OCI-LY7 (cell line): ENCODE results near the gene ZFHX3. TPM values are rescaled to one million over a fixed set of nuclear protein-coding genes. Genes with fewer than 3 reads are reported as not detected.

Experiments used
- BruUV-seq: library from RNA; stranded (reverse); fragments of 400-500 nt; replicated peaks from 2 replicates; lab custom pipeline; 2021; lab: Mats Ljungman, UMichigan
- CTCF ChIA-PET: fragments of 300-600 bp; sonication (Branson Sonifier 250); formaldehyde crosslinking; loops from one replicate; lab custom pipeline; 2022; ENCODE audit warnings: antibody characterized with exemption; ENCODE audit not compliant: unreplicated experiment; lab: Charles Lee
- POLR2A ChIA-PET: fragments of 300-600 bp; sonication (Branson Sonifier 250); formaldehyde crosslinking; loops from one replicate; lab custom pipeline; 2022; ENCODE audit warnings: antibody characterized with exemption; lab: Charles Lee
- DNase-seq: peaks from one replicate; pipeline ENCODE4 v3.0.0-alpha.2; 2015; ENCODE audit warnings: low spot score
- H2AFZ ChIP-seq: fragments of 200-600 bp; sonication (generic), shearing (Covaris generic); 2 replicates; pipeline ENCODE4 v1.6.1; 2014; ENCODE audit warnings: mild to moderate bottlenecking, antibody characterized with exemption, low read length, moderate library complexity
- H3K27ac ChIP-seq: fragments of 200-600 bp; sonication (generic); 2 replicates; pipeline ENCODE4 v1.5.1; 2014; ENCODE audit warnings: mixed run types, low read depth, mild to moderate bottlenecking, moderate library complexity, low read length, inconsistent platforms; ENCODE audit not compliant: poor library complexity, severe bottlenecking
- H3K36me3 ChIP-seq: fragments of 200-600 bp; sonication (generic); 2 replicates; pipeline ENCODE4 v1.6.1; 2014; ENCODE audit warnings: mild to moderate bottlenecking, antibody characterized with exemption, low read length, moderate library complexity, mixed read lengths; ENCODE audit not compliant: insufficient read depth
- H3K4me1 ChIP-seq: fragments of 200-600 bp; sonication (generic); 2 replicates; pipeline ENCODE4 v1.5.1; 2014; ENCODE audit warnings: mild to moderate bottlenecking, low read length; ENCODE audit not compliant: insufficient read depth, poor library complexity, severe bottlenecking
- H3K4me2 ChIP-seq: fragments of 200-600 bp; sonication (generic); 2 replicates; pipeline ENCODE4 v1.6.1; 2014; ENCODE audit warnings: mild to moderate bottlenecking, low read length
- H3K4me3 ChIP-seq: fragments of 200-600 bp; sonication (generic); 2 replicates; pipeline ENCODE4 v1.5.1; 2014; ENCODE audit warnings: mild to moderate bottlenecking, low read depth, low read length; ENCODE audit not compliant: poor library complexity, severe bottlenecking
- H3K79me2 ChIP-seq: fragments of 200-600 bp; sonication (generic); 2 replicates; pipeline ENCODE4 v1.6.1; 2016; ENCODE audit warnings: low read depth, mild to moderate bottlenecking, low read length, moderate library complexity, mixed read lengths; ENCODE audit not compliant: insufficient read depth
- H3K9me2 ChIP-seq: fragments of 200-600 bp; sonication (generic); 2 replicates; pipeline ENCODE4 v1.6.1; 2016; ENCODE audit warnings: mild to moderate bottlenecking, low read length, mixed read lengths; ENCODE audit not compliant: insufficient read depth
- H3K9me3 ChIP-seq: fragments of 200-600 bp; sonication (generic); 2 replicates; pipeline ENCODE4 v1.6.1; 2014; ENCODE audit warnings: mild to moderate bottlenecking, mixed run types, low read length, mixed read lengths
- H4K20me1 ChIP-seq: fragments of 200-600 bp; sonication (generic); 2 replicates; pipeline ENCODE4 v1.6.1; 2014; ENCODE audit warnings: mild to moderate bottlenecking, antibody characterized with exemption, low read length, moderate library complexity, mixed read lengths; ENCODE audit not compliant: insufficient read depth
- EZH2phosphoT487 ChIP-seq: fragments of 200-600 bp; sonication (generic); IDR thresholded peaks from 2 replicates; pipeline ENCODE4 v1.6.1; 2018; ENCODE audit warnings: low read depth, borderline replicate concordance, mild to moderate bottlenecking, mixed run types, antibody characterized with exemption, low read length, moderate library complexity, mixed read lengths
- intact Hi-C: fragments of 100-400 bp; cut with micrococcal nuclease; formaldehyde crosslinking; loops from one replicate; pipeline ENCODE4 v1.10.0; 2022; ENCODE audit not compliant: unreplicated experiment
- total RNA-seq, 2 experiments: library from RNA; depleted of rRNA in 1 of 2; stranded (reverse); fragments of >200 nt in 1 of 2; shearing (Covaris generic) in 1 of 2; gene quantifications; 2 replicates each; pipeline ENCODE4 v1.2.3, GENCODE V29; 2014 to 2022
- TF ChIP-seq, protein P1 (sequence below): fragments of 200-600 bp; sonication (generic); conservative IDR thresholded peaks from 2 replicates; pipeline ENCODE4 v1.5.1; 2014; ENCODE audit warnings: mild to moderate bottlenecking, antibody characterized with exemption, low read length, moderate library complexity, mixed read lengths

Gene ZFHX3
- total RNA-seq, 2 experiments from 2014 or later = 1.3 to 6.2 TPM

- DNase-seq = no peak
- TF ChIP-seq, protein P1, sequence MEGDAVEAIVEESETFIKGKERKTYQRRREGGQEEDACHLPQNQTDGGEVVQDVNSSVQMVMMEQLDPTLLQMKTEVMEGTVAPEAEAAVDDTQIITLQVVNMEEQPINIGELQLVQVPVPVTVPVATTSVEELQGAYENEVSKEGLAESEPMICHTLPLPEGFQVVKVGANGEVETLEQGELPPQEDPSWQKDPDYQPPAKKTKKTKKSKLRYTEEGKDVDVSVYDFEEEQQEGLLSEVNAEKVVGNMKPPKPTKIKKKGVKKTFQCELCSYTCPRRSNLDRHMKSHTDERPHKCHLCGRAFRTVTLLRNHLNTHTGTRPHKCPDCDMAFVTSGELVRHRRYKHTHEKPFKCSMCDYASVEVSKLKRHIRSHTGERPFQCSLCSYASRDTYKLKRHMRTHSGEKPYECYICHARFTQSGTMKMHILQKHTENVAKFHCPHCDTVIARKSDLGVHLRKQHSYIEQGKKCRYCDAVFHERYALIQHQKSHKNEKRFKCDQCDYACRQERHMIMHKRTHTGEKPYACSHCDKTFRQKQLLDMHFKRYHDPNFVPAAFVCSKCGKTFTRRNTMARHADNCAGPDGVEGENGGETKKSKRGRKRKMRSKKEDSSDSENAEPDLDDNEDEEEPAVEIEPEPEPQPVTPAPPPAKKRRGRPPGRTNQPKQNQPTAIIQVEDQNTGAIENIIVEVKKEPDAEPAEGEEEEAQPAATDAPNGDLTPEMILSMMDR = no peak
- no peak for TF ChIP-seq EZH2phosphoT487
- Histone ChIP-seq H4K20me1 (no peaks in the 10 kb centered on the region), H3K9me2 (no peaks in the 10 kb centered on the region), H3K36me3 (no peaks in the 10 kb centered on the region), H2AFZ (no peak overlapping the region), H3K4me1 (no peaks in the 10 kb centered on the region), H3K9me3 (no peaks in the 10 kb centered on the region), H3K79me2 (no peaks in the 10 kb centered on the region), H3K27ac (no peak overlapping the region), H3K4me3 (no peak overlapping the region), H3K4me2 (no peak overlapping the region)
- intact Hi-C loops = no loop called here
- POLR2A ChIA-PET = interaction anchor here (0.6 to 1.0 kb wide), 2 partner anchors 22 to 75 kb away, joined by 3 to 4 read pairs; no protein-coding TSS in a partner anchor
- CTCF ChIA-PET = no interaction called here
- no TSS peak for BruUV-seq
Observed at GRCh38 chr16:72862090-72862489, 185.8 kb downstream of the ZFHX3 start.

DNA sequence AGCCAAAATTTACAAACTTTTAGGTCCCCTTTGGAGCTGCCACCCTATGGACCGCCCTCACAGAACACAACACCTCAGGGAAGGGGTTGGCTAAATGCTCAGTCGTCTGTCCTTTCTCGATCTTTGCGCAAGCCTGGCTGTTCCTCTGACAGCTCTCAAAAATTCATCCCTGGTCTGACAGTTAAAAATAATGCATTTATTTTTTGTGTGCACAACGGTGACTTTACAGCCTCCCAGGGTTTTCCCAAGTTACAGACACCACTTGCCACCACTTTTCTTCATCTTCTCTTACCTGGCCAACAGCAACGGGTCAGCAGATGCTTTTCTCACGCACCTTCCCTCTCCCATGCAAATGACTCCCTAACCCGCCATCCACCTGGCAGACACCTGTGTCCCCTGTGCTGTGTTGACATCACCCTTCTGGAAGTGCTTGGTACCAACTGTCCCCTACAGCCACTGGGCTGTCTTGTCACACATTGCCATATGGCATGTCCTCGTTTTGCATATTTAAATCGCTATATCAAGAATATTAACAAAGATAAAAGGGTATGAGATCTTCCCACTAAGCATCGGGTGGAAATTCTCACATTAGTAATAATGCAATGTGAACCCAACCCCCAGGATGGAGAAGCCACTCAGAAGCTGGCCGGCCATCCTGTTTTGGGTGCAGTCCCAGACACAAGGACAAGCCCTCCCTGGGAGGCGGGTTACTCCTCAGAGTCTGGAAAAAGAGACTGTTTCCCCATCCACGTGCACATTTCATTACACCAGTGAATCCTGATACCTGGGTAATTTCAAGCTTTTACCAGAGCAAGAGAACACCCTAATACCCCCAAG is 187.0 kb downstream of the ZFHX3 start:
- no peak overlapping the region for H3K4me3 ChIP-seq
- CTCF ChIA-PET = no interaction called here
- no TSS peak for BruUV-seq
- no peak overlapping the region for H3K4me2 ChIP-seq
- no peaks in the 10 kb centered on the region for H4K20me1 ChIP-seq
- H3K79me2 ChIP-seq = no peaks in the 10 kb centered on the region
- no peak for DNase-seq
- TF ChIP-seq EZH2phosphoT487 = no peak
- TF ChIP-seq, protein P1 = no peak
- no peaks in the 10 kb centered on the region for H3K36me3 ChIP-seq
- H3K9me3 ChIP-seq = no peaks in the 10 kb centered on the region
- no peaks in the 10 kb centered on the region for H3K9me2 ChIP-seq
- intact Hi-C loops = no loop called here
- H3K4me1 ChIP-seq = no peaks in the 10 kb centered on the region
- POLR2A ChIA-PET = interaction anchor here (1.0 kb wide), 1 partner anchor 23 kb away, joined by 4 read pairs; no protein-coding TSS in a partner anchor
- no peak overlapping the region for H3K27ac ChIP-seq
- H2AFZ ChIP-seq = no peak overlapping the region

GRCh38 chr16:72859581-72859980 is 188.3 kb downstream of the ZFHX3 start:
- no TSS peak for BruUV-seq
- Histone ChIP-seq H3K4me1 (no peaks in the 10 kb centered on the region), H3K4me2 (no peak overlapping the region), H3K36me3 (no peaks in the 10 kb centered on the region), H3K79me2 (no peaks in the 10 kb centered on the region), H3K9me2 (no peaks in the 10 kb centered on the region), H3K4me3 (no peak overlapping the region), H4K20me1 (no peaks in the 10 kb centered on the region), H3K27ac (no peak overlapping the region), H2AFZ (no peak overlapping the region), H3K9me3 (no peaks in the 10 kb centered on the region)
- ChIA-PET CTCF (no interaction called here), POLR2A (interaction anchor here (0.5 kb wide), 1 partner anchor 56 kb away, joined by 3 read pairs; no protein-coding TSS in a partner anchor)
- TF ChIP-seq EZH2phosphoT487 = no peak
- TF ChIP-seq, protein P1 = no peak
- intact Hi-C loops = no loop called here
- no peak for DNase-seq
